GM19025 (cell line): ENCODE data around the gene YOD1.

Source experiments
- ATAC-seq: cut with Tn5 transposase; IDR thresholded peaks from one replicate; pipeline ENCODE4 v1.9.1; 2021; ENCODE audit warnings: mild to moderate bottlenecking, low read depth, moderate library complexity; ENCODE audit not compliant: unreplicated experiment

The YOD1 gene

DNA sequence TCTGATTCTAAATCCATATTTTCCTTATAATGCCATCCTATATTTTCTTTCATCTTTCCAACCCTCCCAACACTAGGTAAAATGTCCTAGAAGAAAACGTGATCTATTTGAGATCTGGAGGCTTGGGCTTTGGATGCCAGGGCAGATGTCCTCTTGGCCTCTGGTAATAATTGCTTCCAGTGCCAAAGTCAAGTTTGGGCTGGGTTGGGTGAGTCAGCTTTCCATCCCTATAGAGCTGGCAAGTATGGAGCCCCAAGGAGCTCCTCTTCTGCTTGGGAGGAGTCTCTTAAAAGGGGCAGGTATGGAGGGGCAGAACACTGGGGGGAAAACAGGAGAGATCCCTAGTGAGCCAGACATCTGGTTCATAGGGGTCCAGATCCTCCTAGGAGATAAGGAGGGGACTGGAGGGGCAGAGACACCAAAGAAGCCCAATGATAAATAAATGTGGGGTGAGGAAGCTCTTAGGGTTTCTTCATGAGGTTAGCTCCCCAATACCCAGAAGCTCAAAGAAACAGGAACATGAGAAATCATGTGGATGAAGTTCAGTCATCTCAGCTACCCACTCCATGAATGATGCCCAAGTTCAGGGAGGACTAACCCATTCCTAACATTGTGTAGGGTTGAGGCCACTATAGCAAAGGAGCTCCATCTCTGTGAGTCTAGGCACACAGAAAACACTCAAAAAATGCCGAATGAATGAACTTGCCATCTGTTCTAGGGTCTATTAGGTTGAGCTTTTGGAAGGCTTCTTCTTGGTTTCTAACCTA lies 21.9 kb downstream of the YOD1 start:
- ATAC-seq: no peak

DNA sequence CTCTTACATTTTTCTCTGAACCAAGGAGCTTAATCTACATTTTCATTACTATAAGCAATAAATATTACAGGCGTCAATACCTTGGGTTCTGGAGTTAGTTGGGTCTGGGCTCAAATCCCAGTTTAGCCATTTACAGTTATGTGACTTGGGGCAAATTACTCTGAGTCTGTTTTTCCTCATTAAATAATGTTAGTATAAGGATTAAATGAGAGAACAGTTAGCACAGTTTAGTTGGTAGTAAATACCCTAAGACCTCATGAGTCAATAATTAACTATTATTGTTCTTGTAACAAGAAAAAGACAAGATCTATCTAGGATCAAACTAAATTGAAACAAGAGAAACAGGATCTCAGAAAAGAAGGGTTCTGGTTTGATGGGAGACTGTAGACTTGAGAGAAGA lies 23.1 kb downstream of the YOD1 start:
- no peak for ATAC-seq

DNA sequence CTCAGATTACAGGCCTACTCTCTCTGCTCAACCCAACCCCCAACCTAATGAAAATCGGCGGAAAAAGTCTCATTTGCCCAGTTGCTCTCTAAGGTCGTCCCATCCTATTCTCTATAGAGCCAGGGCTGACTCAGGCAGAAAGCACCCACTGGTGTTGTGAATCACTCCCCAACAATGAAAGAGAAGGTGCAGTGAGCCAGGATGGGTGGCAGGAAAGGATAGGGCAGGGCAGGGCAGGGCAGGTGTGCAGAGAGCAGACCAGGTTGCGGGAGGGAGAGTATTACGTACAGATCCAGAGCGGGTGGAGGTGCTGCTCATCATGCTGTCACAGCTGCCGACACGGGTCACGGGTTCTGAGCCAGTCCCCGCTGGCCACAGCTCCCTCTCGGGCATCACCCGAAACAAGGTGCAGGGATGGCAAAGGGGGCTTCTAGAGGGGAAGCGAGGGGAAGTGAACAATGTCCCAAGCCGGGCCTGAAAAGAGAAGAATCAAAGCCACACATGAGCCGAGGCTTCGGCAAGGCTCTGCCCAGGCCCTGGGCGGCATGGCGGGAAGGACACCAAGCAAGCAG lies 23.7 kb downstream of the YOD1 start:
- ATAC-seq: no peak

DNA sequence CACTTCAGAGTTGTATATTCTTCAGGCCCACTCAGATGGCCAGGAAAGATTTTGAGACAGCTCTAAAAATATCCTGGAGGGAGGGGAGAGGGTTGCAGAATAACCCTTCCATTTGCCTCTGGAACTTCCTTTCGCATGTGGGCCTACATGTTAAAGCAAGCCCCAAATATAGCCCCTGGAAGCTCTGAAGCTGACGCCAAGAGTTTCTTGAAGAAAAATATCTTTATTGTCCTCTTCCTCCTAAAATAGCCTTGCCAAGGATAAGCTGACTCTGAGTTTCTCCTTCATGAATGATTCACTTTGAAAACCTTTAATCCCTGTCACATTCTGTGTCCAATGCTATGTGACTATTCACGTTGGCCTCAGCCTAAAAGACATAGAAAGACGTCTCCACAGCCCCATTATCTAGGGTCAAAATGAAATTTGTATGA lies 24.9 kb downstream of the YOD1 start:
- no peak for ATAC-seq

DNA sequence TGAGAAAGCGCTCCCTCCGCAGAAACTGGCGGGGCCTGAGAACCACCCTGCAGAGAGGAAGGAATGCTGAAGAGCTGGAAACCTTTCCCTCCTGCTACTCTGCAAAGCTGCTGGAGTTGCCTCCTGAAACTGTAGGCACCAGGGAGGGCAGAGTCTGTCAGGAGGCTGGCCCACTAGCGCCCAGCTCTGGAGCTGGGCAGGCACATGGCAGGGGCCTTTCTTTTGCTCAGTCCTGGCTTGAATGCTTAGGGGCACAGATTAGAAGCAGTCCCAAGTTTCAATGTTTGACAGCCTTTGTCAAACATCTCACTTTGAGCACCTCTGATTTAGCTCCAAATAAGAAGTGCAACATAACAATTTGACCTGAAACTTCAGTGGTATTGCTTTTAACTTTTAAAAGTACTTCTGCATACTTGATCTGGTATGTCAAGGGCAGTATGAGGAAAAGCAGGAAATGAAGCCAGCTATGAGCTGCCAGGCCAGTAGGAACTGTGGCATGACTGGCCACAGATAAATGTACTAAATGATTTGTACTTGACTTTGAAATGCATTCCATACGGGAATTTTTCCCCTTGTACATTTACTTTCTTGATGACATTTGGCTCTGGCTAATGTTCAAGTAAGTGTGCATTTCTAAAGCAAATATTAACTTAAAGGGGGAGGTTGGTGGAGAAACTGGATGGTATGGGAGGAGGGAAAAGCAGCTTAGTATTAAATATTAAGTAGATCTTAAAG lies 25.7 kb downstream of the YOD1 start:
- ATAC-seq: no peak

DNA sequence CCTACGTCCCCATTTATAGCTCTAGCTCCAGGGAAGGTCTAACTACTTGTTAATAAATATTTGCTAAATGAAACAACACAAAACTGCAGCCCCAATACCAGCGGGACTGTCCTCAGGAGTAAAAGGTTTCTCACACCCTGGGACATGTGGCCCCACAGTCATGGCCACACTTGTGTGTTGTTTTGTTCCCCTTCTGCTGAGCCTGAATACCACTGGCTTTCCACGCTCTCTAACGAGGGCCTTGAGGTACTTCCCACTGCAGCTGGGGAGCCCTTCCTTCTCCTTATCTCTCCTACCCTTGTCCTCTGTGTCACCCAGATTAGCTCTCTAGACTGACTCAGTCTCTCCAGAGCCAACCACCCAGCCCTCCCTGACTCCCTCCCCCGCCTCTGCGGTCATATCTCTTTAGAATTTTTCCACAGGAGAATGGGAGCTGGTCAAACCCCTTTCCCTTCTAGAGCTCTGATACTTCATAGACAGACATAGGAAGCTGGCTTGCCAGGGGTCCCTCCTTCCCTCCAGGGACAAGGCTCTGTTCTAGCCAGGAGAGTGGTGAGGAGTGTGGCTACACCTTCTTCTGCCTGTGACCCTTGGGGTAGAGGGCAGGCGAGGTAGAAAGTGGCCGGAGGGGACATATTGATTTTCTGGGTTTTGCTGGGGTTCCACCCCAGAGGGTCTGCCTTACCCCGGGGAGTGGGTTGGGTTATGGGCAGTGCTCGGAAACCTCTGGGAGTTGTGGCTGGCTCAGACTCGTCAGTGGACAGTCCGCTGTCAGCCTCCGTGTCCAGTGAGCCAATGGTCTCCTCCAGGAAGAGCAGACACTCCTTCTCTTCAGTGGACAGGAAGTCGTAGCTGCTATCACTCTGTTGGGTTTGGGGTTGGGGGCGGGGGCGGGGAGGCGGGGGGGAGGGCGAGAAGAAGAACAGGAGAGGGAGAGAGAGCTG lies 26.5 kb downstream of the YOD1 start:
- no peak for ATAC-seq

DNA sequence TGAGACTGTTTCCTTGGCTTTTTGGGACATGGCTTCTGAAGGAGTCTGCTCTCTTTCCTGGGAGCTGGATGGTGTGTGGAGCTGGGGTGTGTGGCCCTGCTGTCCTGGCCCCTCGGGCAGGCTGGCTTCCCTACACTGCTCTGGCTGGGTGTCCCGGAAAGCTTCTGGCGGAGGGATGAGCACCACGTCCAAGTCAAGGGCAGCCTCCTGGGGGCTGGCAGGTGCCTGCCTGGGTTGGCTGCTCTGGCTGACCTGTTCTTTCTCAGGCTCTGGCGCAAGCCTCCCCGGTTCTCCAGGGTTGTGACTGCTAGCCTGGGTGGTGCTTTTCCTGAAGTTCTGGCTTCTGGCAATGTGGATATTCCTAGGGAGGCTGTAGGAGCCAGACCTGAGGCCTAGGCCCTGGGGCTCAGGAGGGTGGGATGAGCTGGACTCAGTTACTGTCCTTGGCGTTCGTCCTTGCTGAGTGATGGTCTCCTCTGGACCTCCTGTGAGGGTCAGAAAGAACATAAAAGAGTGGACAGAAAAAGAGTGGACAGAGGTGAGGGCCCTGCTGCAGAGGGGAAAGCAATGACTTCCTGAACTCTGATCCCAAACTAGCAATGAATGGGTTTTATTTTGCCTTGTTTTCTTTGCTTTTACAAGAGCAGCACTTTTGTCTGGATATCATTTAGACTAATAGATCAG lies 27.9 kb downstream of the YOD1 start:
- no peak for ATAC-seq

DNA sequence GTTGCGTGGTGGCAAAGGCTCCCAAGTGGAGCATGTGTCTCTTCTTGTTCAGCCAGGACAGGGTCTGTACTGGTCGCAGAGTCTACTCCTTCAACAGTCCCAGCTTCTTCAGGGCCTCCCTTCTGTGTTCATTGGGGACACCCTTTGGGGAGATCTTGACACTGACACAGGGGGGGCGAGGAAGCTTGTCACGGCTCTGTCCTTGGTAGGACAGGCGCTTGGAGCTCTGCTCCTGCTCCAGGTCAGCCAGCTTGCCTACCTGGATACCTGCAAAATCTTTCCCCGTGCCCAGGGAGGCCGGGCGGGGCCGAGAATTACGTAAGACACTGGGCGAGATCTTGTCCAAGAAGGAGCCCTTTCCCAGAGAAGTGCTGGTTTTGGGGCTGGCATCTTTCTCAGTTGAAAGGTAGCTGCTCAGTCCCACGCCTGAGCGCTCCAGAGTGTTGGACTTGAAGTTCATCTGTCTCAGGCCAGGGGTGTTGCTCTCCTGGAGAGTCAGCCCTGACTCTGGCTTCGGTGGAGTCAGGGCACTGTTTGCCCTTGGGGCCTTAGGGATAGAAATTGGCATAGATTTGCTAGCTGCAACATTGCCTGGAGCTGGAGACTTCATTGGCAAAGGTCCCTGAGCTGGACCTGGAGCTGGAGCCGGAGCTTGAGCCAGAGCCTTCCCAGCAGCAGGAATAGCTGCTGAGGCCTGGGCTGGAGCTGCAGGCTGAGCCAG lies 29.0 kb downstream of the YOD1 start:
- ATAC-seq: no peak

DNA sequence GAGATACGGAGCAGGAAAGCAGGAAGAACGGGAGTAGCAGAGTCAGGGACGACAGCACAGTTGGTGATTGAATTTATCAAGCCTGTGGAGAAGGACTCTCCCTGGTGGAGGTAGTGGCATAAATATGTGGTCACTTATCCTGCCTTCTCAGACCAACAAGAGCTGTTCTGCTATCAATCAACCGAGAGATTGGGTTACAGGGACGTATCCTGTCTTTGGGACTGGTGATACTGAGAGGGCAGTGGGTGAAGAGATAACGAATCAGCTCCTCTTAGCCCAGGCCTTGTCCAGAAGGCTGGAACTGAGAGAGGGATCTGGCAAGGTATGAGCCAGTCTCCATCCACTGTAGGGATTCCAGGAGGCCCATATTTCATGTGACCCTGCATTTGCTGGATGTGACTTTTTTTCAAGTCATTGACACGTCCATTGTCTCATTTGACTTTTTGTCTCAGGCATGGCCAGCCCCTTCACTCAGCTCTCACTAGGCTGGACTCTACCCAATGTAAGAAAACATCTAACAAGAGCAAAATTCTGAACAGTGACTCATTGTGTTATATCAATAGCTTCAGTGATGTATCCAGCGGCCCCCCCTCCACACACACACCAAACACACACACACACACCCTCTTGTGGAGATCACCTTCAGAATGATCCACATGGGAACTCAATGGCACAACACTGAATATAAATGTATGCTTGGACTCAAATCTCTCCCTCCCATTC lies 29.7 kb downstream of the YOD1 start:
- ATAC-seq: no peak

DNA sequence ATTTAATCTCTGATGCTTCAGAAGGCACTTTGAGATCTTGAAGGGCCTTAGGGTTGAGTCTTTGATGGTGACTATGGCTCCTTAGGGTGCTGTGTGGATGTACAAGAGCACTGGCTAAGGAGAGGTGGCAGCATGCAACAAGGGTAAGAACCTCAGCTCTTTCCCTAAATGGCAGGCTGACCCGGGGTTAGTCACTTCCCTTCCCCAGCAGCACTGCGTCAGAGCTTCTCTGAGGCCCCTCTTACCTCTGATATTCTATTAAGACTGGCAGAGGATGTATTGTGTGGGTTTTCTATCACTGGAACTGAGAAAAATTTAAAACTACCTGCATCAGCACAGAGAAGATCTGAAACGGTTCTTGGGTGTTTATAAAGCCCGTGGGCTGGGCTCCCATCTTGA lies 30.3 kb downstream of the YOD1 start:
- no peak for ATAC-seq

DNA sequence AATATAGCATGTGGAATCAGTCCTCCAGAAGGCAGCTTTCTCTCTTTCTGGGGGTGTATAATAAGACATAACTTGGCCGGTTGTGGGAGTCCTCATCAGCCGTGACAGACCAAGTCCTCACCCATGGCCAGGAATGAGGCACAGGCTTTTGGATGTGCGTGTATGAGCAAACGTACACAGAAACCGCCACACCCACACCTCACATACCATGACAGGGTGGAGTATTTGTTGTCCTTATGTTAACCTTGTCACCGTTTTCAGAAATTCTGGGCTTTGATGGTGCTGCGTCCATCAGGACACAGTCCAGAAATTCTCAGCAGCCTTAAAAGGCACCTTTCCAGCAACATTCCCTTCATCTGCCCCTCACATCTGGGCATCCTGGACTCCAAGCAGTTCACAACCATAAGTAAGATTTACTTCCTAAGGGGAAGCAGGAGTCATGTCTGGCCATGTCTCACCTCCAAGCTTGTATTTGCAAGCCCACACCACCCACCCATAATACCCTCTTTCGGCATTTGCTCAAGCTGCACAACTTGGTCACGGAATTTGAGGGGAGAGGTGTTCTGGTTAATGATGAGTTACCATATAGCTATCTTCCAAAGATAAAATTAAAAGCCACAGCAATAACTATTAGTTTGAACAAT lies 30.8 kb downstream of the YOD1 start:
- ATAC-seq: no peak

DNA sequence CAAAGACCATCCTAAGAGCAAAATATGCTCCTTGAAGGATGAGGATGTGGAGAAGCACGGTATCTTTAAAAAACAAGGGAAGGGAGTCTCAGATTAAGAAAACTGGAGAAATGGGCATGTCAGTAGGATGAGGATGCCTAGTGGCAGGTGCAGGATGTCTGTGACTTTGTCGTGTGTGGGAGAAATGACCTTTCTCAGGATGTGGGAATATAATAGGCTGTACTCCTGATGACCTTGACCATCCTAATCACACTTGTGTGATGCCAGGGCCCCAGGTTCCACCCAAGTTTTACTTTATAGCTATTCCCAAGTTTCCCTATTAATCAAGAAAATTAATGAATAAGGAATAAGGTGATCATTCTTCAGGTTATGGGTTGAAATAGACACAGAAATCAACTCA lies 31.3 kb downstream of the YOD1 start:
- ATAC-seq: no peak

DNA sequence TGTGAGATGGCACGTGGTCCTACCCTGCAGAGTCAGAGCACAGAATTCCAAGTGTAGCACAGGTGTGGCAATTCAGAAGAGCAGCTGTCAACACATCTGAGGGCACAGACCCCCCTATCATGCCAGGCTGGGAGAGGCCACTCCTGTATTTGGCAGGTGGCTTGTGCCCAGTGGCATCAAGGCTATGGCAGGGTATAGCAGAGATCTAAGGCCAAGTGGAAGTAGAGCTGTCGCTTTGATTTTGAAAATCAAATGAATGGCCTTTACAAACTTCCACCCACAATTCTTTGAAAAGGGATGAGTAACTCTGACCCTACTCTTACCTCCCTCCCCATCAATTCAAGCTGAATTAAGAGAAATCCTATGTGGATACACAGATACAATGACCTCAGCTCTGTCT lies 31.8 kb downstream of the YOD1 start:
- no peak for ATAC-seq

DNA sequence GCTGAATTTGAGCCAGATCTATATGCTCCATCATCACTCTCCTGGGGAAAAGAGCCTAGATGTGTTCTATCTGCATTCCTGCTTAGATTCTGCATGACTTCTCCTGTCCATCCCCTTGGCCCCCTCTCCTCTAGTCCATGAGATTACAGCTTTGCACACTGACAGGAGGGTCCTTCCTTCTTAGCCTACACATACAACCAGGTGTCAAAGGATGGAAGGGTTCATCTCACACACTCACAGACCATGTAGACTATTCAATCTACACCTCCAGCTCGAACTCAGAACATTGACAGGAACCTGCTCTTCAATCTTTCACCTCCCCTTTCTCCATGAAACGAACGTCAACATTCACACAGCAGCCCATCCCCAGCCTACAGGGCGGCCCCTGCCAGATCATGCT lies 32.3 kb downstream of the YOD1 start:
- no peak for ATAC-seq

DNA sequence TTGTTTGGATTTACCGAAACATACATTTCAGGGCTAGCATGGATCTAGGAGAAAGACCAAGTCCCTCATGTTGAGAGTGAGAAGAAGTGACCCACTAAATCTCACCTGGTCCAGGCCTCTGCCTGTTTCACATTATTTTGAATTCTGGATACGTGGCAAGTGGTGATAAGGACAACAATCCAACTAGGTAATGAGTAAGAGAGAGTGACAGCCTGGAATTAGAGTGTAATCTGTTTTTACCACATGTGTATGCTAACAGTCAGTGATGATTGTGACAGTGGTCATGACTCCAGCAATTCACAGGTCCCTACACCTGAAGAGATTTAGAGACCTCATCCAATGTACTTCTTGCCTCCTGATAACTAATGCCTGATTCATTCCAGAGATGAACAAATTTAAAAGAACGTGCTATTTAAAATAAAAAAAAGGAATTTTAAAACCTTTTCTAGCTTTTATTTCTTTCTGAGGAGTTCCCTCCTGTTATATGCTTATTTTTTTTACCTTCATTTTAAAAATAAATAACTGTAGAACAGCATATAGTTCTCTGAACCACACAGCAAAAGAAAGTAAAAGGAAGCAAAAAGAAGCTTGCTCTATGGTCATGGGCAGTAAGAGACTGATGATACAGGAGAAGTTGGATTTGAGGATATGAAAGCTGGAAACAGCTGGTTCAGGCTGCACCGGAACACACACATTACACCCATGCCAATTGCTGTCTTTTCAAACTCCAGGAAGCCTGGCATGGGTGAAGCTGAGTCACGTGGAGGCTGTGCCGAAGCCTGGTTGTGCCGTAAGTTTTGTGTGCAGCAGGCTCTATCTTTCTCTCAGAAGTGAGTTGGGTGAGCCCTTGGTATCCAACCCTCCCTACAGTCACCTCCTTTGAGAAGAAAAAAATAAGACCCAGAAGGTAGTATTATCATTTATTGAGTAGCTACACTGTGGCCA lies 33.1 kb downstream of the YOD1 start:
- ATAC-seq: no peak

DNA sequence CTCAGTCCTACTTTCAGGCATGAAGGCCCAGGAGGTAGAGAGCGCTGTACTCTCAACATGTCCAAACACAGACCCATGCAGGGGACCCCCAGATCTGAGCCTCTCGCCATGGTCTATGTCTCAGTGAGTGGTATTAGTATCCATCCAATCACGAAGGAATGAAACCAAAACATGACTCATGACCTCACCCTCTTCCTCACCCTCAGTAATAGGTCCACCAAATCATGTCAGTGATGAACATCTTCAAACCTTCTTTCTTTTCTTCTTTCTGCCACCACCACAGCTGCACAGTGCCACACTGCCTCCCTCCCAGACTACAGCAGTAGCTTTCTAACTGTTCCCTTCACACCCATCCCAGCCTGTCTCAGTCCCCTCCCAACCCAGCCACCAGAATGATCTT lies 35.2 kb downstream of the YOD1 start:
- no peak for ATAC-seq

DNA sequence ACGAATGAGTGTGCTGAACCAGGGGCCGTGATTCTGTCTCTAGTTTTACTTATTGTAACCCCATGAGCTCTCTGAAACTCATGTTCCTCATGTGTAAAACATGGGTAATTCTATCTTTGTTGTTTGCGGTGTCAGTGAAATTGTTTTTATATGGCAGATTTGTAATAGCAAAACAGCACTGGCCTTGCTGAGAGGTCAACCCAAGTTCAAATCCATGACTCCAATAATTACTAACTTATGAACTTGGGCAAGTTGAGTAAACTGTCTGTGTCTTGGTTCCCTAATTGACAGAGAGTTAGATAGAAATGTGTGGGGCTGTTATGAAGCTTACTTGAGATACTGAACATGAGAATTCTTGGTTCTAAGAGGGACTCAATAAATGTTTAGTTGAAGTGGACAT lies 36.3 kb downstream of the YOD1 start:
- no peak for ATAC-seq
